ENCODE measurements around the gene BRINP1.
"Not testable (repeated sequence)": the region's sequence is repeated elsewhere in the genome, so short reads cannot be mapped to it uniquely, and the experiment has no call there.

BRINP1 gene

GRCh38 chr9:119177196-119177595, 192.0 kb downstream of the BRINP1 start:
- H3K27ac ChIP-seq (ENCODE audit: low read depth, low read length) = no peak overlapping the region

GRCh38 chr9:119175581-119175980, 193.7 kb downstream of the BRINP1 start:
- Histone ChIP-seq H3K36me3 (ENCODE audit: control insufficient read depth in 5 of 5, insufficient read depth in 5 of 5, low read length in 5 of 5) (no peaks in the 10 kb centered on the region), H3K9me3 (ENCODE audit: control insufficient read depth in 5 of 5, low read length in 5 of 5) (no peaks in the 10 kb centered on the region), H3K9ac (ENCODE audit: low read length in 5 of 5) (no peak overlapping the region), H3K4me1 (ENCODE audit: control insufficient read depth in 5 of 5, insufficient read depth in 5 of 5, low read length in 5 of 5) (no peaks in the 10 kb centered on the region), H3K27me3 (ENCODE audit: control insufficient read depth in 5 of 5, insufficient read depth in 4 of 5, low read length in 5 of 5) (no peaks in the 10 kb centered on the region), H3K27ac (ENCODE audit: low read depth, low read length) (no peak overlapping the region), H3K4me3 (ENCODE audit: low read depth in 1 of 5, low read length in 5 of 5) (no peak overlapping the region)

More at GRCh38 chr9:119177196-119177595, 192.0 kb downstream of the BRINP1 start:
- Histone ChIP-seq H3K4me3 (ENCODE audit: low read depth in 1 of 5, low read length in 5 of 5) (no peak overlapping the region), H3K36me3 (ENCODE audit: control insufficient read depth in 5 of 5, insufficient read depth in 5 of 5, low read length in 5 of 5) (no peaks in the 10 kb centered on the region), H3K27me3 (ENCODE audit: control insufficient read depth in 5 of 5, insufficient read depth in 4 of 5, low read length in 5 of 5) (no peaks in the 10 kb centered on the region), H3K4me1 (ENCODE audit: control insufficient read depth in 5 of 5, insufficient read depth in 5 of 5, low read length in 5 of 5) (no peaks in the 10 kb centered on the region), H3K9ac (ENCODE audit: low read length in 5 of 5) (no peak overlapping the region), H3K9me3 (ENCODE audit: control insufficient read depth in 5 of 5, low read length in 5 of 5) (no peaks in the 10 kb centered on the region)

GRCh38 chr9:119169222-119169621, 200.0 kb downstream of the BRINP1 start:
- H3K4me3 ChIP-seq (ENCODE audit: low read depth in 1 of 5, low read length in 5 of 5); H3K36me3 ChIP-seq (ENCODE audit: control insufficient read depth in 5 of 5, insufficient read depth in 5 of 5, low read length in 5 of 5); H3K27ac ChIP-seq (ENCODE audit: low read depth, low read length); H3K27me3 ChIP-seq (ENCODE audit: control insufficient read depth in 5 of 5, insufficient read depth in 4 of 5, low read length in 5 of 5); H3K9ac ChIP-seq (ENCODE audit: low read length in 5 of 5); H3K4me1 ChIP-seq (ENCODE audit: control insufficient read depth in 5 of 5, insufficient read depth in 5 of 5, low read length in 5 of 5); H3K9me3 ChIP-seq (ENCODE audit: control insufficient read depth in 5 of 5, low read length in 5 of 5): not testable (repeated sequence)

- Histone ChIP-seq H3K4me3 (ENCODE audit: low read depth in 1 of 5, low read length in 5 of 5) (no peak overlapping the region), H3K4me1 (ENCODE audit: control insufficient read depth in 5 of 5, insufficient read depth in 5 of 5, low read length in 5 of 5) (no peaks in the 10 kb centered on the region), H3K36me3 (ENCODE audit: control insufficient read depth in 5 of 5, insufficient read depth in 5 of 5, low read length in 5 of 5) (no peaks in the 10 kb centered on the region), H3K9me3 (ENCODE audit: control insufficient read depth in 5 of 5, low read length in 5 of 5) (peaks cover 0 to 10% (median 0%) of the 10 kb centered on the region in 5 donors), H3K27ac (ENCODE audit: low read depth, low read length) (no peak overlapping the region), H3K9ac (ENCODE audit: low read length in 5 of 5) (no peak overlapping the region), H3K27me3 (ENCODE audit: control insufficient read depth in 5 of 5, insufficient read depth in 4 of 5, low read length in 5 of 5) (no peaks in the 10 kb centered on the region)
Measured at GRCh38 chr9:119167876-119168275, 201.4 kb downstream of the BRINP1 start.

GRCh38 chr9:119167267-119167666, 202.0 kb downstream of the BRINP1 start:
- Histone ChIP-seq H3K27ac (ENCODE audit: low read depth, low read length) (no peak overlapping the region), H3K4me1 (ENCODE audit: control insufficient read depth in 5 of 5, insufficient read depth in 5 of 5, low read length in 5 of 5) (no peaks in the 10 kb centered on the region), H3K9me3 (ENCODE audit: control insufficient read depth in 5 of 5, low read length in 5 of 5) (peaks cover 0 to 10% (median 0%) of the 10 kb centered on the region in 5 donors)

GRCh38 chr9:119166096-119166495, 203.1 kb downstream of the BRINP1 start:
- H3K9me3 ChIP-seq (ENCODE audit: control insufficient read depth in 5 of 5, low read length in 5 of 5) = peaks cover 0 to 10% (median 0%) of the 10 kb centered on the region in 5 donors
- no peak overlapping the region for H3K9ac ChIP-seq (ENCODE audit: low read length in 5 of 5)
- H3K36me3 ChIP-seq (ENCODE audit: control insufficient read depth in 5 of 5, insufficient read depth in 5 of 5, low read length in 5 of 5) = no peaks in the 10 kb centered on the region
- no peak overlapping the region for H3K4me3 ChIP-seq (ENCODE audit: low read depth in 1 of 5, low read length in 5 of 5)
- H3K27me3 ChIP-seq (ENCODE audit: control insufficient read depth in 5 of 5, insufficient read depth in 4 of 5, low read length in 5 of 5) = no peaks in the 10 kb centered on the region
- H3K27ac ChIP-seq (ENCODE audit: low read depth, low read length) = no peak overlapping the region
- H3K4me1 ChIP-seq (ENCODE audit: control insufficient read depth in 5 of 5, insufficient read depth in 5 of 5, low read length in 5 of 5) = no peaks in the 10 kb centered on the region

More at GRCh38 chr9:119167267-119167666, 202.0 kb downstream of the BRINP1 start:
- H3K9ac ChIP-seq (ENCODE audit: low read length in 5 of 5) = no peak overlapping the region
- H3K27me3 ChIP-seq (ENCODE audit: control insufficient read depth in 5 of 5, insufficient read depth in 4 of 5, low read length in 5 of 5) = no peaks in the 10 kb centered on the region
- no peak overlapping the region for H3K4me3 ChIP-seq (ENCODE audit: low read depth in 1 of 5, low read length in 5 of 5)
- H3K36me3 ChIP-seq (ENCODE audit: control insufficient read depth in 5 of 5, insufficient read depth in 5 of 5, low read length in 5 of 5) = no peaks in the 10 kb centered on the region

GRCh38 chr9:119165131-119165530, 204.1 kb downstream of the BRINP1 start:
- no peaks in the 10 kb centered on the region for H3K36me3 ChIP-seq (ENCODE audit: control insufficient read depth in 5 of 5, insufficient read depth in 5 of 5, low read length in 5 of 5)
- no peak overlapping the region for H3K27ac ChIP-seq (ENCODE audit: low read depth, low read length)
- peaks cover 0 to 10% (median 0%) of the 10 kb centered on the region in 5 donors for H3K9me3 ChIP-seq (ENCODE audit: control insufficient read depth in 5 of 5, low read length in 5 of 5)
- H3K9ac ChIP-seq (ENCODE audit: low read length in 5 of 5) = no peak overlapping the region
- no peaks in the 10 kb centered on the region for H3K4me1 ChIP-seq (ENCODE audit: control insufficient read depth in 5 of 5, insufficient read depth in 5 of 5, low read length in 5 of 5)
- no peak overlapping the region for H3K4me3 ChIP-seq (ENCODE audit: low read depth in 1 of 5, low read length in 5 of 5)
- no peaks in the 10 kb centered on the region for H3K27me3 ChIP-seq (ENCODE audit: control insufficient read depth in 5 of 5, insufficient read depth in 4 of 5, low read length in 5 of 5)

- no peak overlapping the region for H3K9ac ChIP-seq (ENCODE audit: low read length in 5 of 5)
- H3K9me3 ChIP-seq (ENCODE audit: control insufficient read depth in 5 of 5, low read length in 5 of 5) = peaks cover 0 to 10% (median 0%) of the 10 kb centered on the region in 5 donors
- H3K27me3 ChIP-seq (ENCODE audit: control insufficient read depth in 5 of 5, insufficient read depth in 4 of 5, low read length in 5 of 5) = no peaks in the 10 kb centered on the region
- H3K36me3 ChIP-seq (ENCODE audit: control insufficient read depth in 5 of 5, insufficient read depth in 5 of 5, low read length in 5 of 5) = no peaks in the 10 kb centered on the region
- no peak overlapping the region for H3K27ac ChIP-seq (ENCODE audit: low read depth, low read length)
- no peak overlapping the region for H3K4me3 ChIP-seq (ENCODE audit: low read depth in 1 of 5, low read length in 5 of 5)
- no peaks in the 10 kb centered on the region for H3K4me1 ChIP-seq (ENCODE audit: control insufficient read depth in 5 of 5, insufficient read depth in 5 of 5, low read length in 5 of 5)
Measured at GRCh38 chr9:119164716-119165115, 204.5 kb downstream of the BRINP1 start.

GRCh38 chr9:119160551-119160950, 208.7 kb downstream of the BRINP1 start:
- Histone ChIP-seq H3K9ac (ENCODE audit: low read length in 5 of 5) (no peak overlapping the region), H3K4me3 (ENCODE audit: low read depth in 1 of 5, low read length in 5 of 5) (no peak overlapping the region), H3K27me3 (ENCODE audit: control insufficient read depth in 5 of 5, insufficient read depth in 4 of 5, low read length in 5 of 5) (no peaks in the 10 kb centered on the region), H3K4me1 (ENCODE audit: control insufficient read depth in 5 of 5, insufficient read depth in 5 of 5, low read length in 5 of 5) (no peaks in the 10 kb centered on the region), H3K36me3 (ENCODE audit: control insufficient read depth in 5 of 5, insufficient read depth in 5 of 5, low read length in 5 of 5) (no peaks in the 10 kb centered on the region), H3K27ac (ENCODE audit: low read depth, low read length) (no peak overlapping the region), H3K9me3 (ENCODE audit: control insufficient read depth in 5 of 5, low read length in 5 of 5) (peaks cover 0 to 2% (median 0%) of the 10 kb centered on the region in 5 donors)

GRCh38 chr9:119159386-119159785, 209.8 kb downstream of the BRINP1 start:
- H3K36me3 ChIP-seq (ENCODE audit: control insufficient read depth in 5 of 5, insufficient read depth in 5 of 5, low read length in 5 of 5) = no peaks in the 10 kb centered on the region
- no peak overlapping the region for H3K27ac ChIP-seq (ENCODE audit: low read depth, low read length)
- no peak overlapping the region for H3K9ac ChIP-seq (ENCODE audit: low read length in 5 of 5)
- H3K4me1 ChIP-seq (ENCODE audit: control insufficient read depth in 5 of 5, insufficient read depth in 5 of 5, low read length in 5 of 5) = no peaks in the 10 kb centered on the region
- H3K27me3 ChIP-seq (ENCODE audit: control insufficient read depth in 5 of 5, insufficient read depth in 4 of 5, low read length in 5 of 5) = no peaks in the 10 kb centered on the region
- no peak overlapping the region for H3K4me3 ChIP-seq (ENCODE audit: low read depth in 1 of 5, low read length in 5 of 5)
- peaks cover 0 to 2% (median 0%) of the 10 kb centered on the region in 5 donors for H3K9me3 ChIP-seq (ENCODE audit: control insufficient read depth in 5 of 5, low read length in 5 of 5)

- Histone ChIP-seq H3K9me3 (ENCODE audit: control insufficient read depth in 5 of 5, low read length in 5 of 5) (no peaks in the 10 kb centered on the region), H3K4me3 (ENCODE audit: low read depth in 1 of 5, low read length in 5 of 5) (no peak overlapping the region), H3K9ac (ENCODE audit: low read length in 5 of 5) (no peak overlapping the region), H3K27me3 (ENCODE audit: control insufficient read depth in 5 of 5, insufficient read depth in 4 of 5, low read length in 5 of 5) (no peaks in the 10 kb centered on the region), H3K36me3 (ENCODE audit: control insufficient read depth in 5 of 5, insufficient read depth in 5 of 5, low read length in 5 of 5) (no peaks in the 10 kb centered on the region), H3K27ac (ENCODE audit: low read depth, low read length) (no peak overlapping the region), H3K4me1 (ENCODE audit: control insufficient read depth in 5 of 5, insufficient read depth in 5 of 5, low read length in 5 of 5) (no peaks in the 10 kb centered on the region)
Measured at GRCh38 chr9:119157196-119157595, 212.0 kb downstream of the BRINP1 start.

All from subcutaneous abdominal adipose tissue (tissue), 5 donors.